Stimulated activated CD8-positive, alpha-beta memory T cell treated with anti-CD3 and anti-CD28 coated beads, Interleukin-4, amount 100 ng/mL, for 48 hours (primary cell): ENCODE data around the gene LCE1F.

ENCODE experiments used
- DNase-seq: peaks from one replicate; pipeline ENCODE4 v3.0.0-alpha.2; 2020

Gene LCE1F, protein sequence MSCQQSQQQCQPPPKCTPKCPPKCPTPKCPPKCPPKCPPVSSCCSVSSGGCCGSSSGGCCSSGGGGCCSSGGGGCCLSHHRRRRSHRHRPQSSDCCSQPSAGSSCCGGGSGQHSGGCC

DNA sequence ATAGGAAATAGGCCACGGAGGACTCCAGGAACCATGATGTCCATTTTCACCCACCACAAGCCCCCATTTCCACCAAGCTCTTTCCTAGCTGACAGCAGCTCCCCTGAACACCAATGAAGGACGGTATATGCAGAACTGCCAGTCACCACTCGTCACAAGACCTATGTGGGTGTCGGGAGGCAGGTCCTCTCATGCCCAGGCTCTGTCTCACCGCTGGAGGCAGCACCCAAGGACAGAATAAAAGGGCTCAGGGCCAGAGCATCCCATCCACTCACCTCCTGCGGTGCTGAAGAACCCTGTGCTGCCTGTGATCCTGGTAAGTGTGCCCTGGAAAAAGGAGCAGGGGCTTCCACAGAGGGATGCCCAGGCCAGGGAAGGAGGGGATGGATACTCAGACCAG lies at the start of gene LCE1F:
TSS of gene LCE1F (plus strand) at position 266 of the 400 bp plus-strand sequence. CDS start 1,232 bp downstream, outside the sequence.
- no peak for DNase-seq

DNA sequence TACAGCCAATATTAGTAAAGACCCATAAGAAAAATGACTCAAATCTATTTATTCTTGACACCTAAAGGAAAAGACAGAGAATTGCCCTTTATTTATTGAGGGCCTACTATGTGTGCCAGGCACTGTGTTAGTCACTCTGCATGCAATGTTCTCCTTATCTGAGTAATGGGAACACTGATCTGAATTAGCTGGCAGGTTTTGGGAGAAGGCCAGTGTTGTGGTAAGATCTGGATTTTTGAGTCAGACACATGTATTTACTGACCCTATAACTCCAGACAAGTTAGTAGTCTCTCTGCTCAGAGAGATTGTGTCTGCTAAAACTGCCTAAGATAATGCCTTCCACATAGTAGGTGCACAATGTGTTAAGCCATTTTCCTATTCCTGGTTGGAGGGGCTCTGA lies 49.7 kb upstream of the LCE1F start:
- DNase-seq = no peak

DNA sequence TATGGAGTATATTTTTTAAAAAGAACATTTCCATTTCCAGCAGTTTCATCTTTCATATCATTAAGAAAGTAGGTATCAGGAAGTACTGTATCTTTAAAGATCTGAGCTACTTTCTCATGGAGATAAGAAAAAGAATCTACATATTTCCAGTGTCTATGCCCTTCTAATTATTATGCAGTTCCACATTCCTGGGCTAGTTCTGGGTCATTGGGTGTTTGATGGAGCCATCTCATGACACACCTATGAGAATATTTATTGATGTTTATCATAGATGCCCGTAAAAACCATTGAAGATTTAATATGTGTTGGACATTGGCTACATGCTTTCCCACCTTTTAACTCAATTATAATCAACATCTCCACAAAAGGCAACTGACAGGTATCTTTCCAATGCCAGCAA lies 46.0 kb upstream of the LCE1F start:
- DNase-seq = no peak

DNA sequence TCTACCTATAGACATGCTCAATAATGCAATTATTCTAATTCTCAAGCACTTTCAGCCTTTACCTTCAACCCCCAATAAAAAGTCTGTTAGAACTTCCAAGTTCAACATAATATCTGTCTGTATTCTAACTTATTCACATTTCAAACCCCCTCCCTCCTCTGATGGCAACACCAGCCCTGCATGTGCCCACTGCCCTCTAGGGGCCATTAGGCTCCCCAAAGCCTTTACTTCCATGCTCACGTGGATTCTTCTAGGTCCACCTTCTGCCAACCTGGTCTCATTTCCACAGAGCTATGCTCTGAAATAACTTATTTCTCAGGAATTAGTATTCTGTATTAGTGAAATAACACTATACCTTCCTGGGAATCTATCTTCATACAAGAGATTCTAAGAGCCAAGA lies 39.3 kb upstream of the LCE1F start:
- DNase-seq = no peak

DNA sequence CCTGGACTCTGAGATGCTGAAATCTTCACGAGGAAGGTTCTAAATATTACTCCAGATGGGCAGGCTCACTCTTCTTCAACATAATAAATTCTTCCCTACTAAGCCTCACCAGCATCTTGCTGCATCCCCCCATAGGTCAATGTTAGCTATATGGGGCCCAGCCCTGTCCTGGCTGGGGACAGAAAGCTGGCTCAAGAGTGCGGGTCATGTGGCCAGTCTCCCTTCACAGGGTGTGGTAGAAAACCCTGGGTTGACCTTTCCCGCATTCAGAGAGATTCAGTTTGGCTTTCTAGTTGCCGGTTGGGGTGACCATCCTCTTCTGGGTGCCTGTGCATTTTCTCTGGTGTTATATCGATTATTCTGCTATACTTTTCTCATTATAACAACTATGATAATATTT lies 36.9 kb upstream of the LCE1F start:
- no peak for DNase-seq

DNA sequence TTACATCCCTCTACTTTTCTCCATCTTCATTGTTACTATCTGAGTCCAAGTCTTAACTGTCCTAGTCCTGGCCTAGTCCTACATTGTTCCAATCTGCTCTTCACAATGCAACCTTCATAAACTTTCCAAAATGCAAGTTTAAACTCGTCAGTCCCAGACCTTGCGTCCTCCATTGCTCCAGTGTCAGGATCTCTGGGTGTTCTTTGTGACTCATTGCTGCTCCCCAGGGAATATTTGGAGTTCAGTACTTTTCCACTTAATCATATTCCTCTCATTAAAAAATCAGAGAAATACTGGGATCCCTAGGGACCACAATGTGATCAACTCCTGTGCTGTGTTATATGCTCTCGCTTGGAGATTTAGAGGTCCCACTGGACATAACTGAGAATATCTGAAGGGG lies 35.1 kb upstream of the LCE1F start:
- no peak for DNase-seq

DNA sequence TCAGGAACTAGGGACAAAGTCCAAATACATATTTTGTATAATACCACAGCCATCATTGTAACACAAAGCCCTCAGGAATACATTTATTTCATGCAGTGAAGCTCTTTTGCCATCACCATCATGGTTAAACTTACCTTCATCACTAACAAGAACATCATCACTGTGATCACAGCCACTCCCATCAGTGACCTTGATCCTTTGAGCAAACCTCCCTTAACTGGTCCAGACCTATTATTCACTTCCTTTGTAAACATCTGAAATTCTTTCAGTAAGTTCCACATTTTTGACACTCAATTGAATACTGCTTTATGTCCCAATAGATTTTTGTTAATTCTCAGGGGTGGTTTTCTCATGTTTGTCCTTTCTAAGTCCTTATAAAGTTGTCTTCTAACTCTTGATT lies 33.3 kb upstream of the LCE1F start:
- DNase-seq = no peak

DNA sequence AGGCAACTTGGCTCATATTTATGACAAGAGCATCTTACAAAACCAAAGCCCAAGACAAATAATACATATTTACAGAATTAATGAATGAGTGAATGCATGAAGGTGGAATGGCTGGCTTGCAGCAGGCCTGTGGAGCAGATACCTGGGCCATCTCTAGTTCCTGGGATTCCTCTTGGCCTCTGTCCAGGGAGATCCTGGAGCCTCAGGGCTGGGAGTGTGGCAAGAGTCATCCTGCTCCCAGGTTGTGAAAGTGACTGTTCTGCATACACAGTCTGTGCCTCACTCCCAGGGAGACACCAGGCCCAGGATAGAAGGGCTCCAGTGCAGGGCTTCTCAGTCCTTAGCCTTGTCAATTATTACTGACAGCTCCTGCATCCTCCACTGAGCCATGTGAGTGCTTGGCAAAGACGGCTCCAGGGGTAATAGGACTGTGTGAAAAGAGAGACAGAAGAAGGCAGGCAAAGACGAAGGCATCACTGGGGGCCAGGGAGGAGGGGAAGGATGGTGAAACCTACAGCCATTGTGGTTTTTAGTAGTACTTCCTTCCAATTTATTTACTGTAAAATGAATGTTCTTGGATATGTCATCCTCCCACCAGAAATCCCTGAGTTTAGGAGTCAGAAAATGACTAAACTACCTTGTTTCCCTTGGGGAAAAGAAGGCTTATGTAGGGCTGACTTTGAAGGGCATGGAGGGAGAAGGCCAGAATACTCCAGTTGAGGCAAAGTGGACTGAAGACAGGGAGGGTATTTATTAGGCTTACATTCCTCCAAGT lies 31.4 kb upstream of the LCE1F start:
- DNase-seq = no peak

DNA sequence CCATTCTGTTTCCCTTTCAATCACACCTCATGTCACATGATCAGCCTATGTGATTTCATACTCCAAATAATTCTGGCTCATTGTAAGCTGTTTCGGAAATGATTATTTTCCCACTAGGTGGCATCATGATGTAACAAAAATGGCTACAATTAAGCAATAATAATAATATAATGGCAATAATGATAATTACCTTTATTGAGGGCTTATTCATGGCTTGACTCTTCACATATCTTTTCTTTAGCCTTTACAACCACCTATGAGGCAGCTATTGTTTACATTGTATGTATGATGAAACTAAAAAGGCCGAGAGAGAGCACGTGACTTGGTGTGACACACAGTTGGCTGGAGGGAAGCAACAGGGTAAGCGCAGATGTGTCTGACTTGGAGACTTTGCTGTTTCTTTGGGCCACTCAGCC lies 29.6 kb upstream of the LCE1F start:
- no peak for DNase-seq

DNA sequence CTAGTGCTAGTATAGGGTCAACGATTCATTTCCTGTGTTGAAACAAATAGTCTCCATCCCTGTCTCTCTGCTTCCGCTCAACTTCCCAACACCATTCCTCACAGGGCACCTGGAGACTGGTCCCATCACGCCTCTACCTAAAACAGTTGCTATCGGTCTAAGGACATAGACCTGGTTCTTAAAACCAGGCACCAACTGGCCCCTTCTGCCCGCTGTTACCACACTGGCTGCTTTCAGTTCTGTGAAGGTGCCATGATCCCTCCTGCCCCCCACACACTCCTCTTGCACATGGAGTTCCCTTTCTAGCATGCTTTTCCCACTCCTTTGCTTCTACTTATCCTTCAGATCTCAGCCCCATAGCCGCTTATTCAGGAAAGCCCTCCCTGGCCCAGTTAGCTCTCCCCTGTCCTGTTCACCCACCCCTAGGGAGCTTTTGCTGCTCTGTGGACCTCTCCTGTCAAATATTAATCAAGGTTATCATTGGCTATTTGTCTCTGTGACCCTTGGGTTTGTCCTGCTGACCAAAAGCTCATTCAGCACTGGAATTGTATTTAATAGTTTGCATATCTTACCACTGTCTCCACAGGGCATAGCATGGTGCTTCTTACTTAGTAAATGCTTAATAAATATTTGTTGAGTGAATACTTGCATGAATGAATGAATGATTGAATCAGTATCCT lies 29.0 kb upstream of the LCE1F start:
- DNase-seq = no peak

DNA sequence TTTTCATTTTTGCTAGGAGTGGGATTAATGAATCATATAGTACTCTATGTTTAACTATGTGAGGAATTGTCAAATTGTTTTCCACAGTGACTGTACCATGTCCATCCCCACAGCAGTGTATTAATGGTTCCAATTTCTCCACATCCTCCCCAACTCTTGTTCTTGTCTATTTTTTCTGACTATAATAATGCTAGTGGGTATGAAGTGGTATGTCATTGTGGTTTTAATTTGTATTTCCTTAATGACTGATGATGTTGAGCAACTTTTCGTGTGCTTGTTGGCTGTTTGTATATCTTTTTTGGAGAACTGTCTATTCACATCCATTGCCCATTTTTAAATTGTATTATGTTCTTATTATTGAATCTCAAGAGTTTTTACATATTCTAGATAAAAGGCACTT lies 27.1 kb upstream of the LCE1F start:
- DNase-seq = no peak

DNA sequence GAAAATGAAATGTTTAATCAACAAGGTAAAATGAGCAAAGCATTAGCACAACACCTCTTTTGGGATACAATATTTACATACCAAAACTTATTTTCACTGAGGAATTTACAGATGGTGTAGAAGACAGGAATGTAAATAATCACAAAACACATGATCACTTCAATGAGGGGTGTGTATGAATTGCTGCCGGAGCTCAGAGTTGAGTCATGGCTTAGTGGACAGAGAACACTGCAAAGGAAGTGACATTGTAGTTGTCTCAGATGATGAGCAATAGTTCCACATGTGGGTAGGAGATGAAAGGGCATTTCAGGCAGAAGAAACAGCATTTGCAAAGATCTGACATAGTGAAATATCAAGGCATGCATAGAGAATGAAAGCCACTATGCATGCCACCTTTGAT lies 22.7 kb upstream of the LCE1F start:
- no peak for DNase-seq

DNA sequence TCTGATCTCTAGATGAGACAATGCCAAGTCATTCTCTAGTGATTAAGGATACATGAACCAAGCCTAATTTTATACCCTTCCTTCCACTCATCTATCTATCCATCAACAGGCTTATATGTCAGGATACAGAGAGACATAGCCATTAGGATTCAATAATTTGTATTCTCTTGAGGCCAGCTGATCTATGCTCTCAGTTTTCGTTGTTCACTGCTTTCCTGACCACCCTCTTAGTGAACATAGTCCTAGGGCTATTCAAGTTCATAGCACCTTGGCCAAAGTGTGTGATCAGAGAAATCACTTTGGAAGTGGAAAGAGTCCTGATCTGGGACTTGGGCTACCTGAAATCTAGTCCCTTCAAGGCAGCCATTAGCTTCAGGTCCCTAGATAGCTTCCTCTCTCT lies 21.4 kb upstream of the LCE1F start:
- DNase-seq = no peak

DNA sequence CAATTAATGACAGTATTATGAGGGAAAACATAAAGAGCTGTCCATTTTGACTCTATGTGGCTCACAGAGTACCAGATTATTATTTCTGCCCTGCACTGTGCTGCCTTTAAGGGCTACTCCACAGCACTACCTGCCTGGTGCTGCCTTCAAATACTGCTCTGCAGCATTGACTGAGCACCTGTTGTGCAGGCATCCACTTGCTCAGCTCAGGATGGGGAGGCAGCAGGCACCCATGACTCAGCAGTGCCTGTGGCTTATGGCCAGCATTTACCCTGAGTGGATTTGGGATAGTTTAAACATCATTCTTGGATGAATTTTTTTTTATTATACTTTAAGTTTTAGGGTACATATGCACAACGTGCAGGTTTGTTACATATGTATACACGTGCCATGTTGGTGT lies 18.1 kb upstream of the LCE1F start:
- no peak for DNase-seq

DNA sequence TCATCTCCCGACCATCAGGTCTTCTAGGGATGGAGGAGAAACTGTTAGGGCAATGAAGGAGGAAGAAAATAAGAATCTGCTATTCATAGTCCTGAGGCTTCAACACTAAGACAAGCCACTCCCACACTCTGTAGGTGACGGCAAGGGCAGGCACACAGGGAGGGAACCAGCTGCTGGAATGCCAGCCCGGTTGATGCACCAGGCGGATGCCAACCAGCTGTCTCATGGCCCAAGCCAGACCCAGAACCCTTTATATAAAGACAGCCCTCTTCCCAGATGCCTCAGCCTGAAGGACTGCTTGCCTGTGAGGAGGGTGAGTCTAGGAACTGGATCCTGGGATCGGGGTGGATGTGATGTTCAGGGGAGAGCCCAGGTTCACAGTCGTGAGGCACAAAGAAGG lies 17.2 kb upstream of the LCE1F start, which contains the start of gene KPRP:
TSS of gene KPRP (plus strand) at position 279 of the 400 bp plus-strand sequence. CDS start 1,564 bp downstream, outside the sequence.
- no peak for DNase-seq

DNA sequence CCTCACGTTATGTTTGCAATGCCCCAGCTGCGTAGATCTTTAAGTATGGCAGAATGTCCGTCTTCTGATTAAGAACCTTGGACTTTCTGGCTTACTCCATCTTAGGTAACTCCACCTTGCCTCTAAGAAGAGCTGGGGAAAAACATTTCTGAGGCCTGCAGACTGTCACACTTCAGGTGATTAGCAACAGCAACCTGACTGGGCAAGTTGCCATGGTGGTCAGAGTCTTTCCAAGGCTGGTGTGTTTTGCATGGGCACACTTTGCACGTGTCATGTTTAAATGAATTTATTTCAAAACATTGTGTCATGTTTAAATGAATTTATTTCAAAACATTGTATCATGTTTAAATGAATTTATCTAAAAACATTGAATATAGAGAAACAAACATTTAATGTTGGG lies 16.3 kb upstream of the LCE1F start:
- DNase-seq = no peak

DNA sequence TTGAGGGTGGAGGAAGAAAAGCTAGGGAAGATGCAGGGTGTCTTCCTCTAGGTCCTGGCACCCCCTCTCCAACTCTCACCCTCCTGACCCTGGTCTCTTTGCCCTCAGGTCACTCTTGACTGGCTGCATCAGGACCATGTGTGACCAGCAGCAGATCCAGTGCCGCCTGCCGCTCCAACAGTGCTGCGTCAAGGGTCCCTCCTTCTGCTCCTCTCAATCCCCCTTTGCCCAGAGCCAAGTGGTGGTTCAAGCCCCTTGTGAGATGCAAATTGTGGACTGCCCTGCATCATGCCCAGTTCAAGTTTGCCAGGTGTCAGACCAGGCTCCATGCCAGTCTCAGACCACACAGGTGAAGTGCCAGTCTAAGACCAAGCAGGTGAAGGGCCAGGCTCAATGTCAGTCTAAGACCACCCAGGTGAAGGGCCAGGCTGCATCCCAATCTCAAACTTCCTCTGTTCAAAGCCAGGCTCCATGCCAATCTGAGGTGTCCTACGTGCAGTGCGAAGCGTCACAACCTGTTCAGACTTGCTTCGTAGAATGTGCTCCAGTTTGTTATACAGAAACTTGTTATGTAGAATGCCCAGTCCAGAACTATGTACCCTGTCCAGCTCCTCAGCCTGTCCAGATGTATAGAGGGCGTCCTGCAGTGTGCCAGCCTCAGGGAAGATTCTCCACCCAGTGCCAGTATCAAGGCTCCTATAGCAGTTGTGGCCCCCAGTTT lies 15.3 kb upstream of the LCE1F start:
- DNase-seq = no peak

DNA sequence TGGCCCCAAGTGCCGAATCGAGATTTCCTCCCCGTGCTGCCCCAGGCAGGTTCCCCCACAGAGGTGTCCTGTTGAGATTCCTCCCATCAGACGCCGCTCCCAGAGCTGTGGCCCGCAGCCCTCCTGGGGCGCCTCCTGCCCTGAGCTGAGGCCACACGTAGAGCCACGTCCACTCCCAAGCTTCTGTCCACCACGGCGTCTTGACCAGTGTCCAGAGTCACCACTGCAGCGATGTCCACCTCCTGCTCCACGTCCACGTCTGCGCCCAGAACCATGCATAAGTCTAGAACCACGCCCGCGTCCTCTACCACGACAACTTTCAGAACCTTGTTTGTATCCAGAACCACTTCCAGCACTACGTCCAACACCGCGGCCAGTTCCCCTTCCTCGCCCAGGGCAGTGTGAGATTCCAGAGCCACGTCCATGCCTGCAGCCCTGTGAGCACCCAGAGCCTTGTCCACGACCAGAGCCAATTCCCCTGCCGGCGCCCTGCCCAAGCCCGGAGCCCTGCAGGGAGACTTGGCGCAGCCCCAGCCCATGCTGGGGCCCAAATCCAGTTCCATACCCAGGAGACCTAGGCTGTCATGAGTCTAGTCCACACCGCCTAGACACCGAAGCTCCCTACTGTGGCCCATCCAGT lies 14.3 kb upstream of the LCE1F start:
- no peak for DNase-seq

DNA sequence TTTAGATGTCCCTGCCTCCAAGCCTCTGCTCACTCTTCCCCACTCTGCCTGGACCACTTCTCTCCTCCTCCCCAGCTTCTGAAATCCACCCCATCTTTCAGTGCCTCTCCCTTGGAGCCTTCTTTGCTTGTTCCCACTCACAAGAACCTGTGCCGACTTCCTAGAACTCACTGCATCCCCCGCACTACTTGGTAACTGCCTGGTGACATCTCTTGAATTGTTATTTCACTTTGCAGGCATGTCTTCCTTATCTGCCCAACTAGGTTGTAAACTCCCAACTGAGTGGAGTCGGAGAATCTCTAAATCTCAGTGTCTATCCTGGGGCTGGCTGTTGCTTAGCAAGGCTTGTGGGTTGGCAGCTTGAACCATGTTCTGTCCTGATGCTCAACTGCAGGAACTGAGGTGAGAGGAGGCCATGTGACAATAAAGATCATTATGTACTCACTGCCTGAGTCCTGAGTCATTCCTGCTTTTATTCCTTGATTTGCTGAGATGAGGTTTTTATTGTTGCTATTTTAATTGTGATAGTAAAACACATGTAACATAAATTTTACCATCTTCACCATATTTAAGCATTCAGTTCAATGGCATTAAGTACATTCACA lies 13.2 kb upstream of the LCE1F start:
- no peak for DNase-seq

DNA sequence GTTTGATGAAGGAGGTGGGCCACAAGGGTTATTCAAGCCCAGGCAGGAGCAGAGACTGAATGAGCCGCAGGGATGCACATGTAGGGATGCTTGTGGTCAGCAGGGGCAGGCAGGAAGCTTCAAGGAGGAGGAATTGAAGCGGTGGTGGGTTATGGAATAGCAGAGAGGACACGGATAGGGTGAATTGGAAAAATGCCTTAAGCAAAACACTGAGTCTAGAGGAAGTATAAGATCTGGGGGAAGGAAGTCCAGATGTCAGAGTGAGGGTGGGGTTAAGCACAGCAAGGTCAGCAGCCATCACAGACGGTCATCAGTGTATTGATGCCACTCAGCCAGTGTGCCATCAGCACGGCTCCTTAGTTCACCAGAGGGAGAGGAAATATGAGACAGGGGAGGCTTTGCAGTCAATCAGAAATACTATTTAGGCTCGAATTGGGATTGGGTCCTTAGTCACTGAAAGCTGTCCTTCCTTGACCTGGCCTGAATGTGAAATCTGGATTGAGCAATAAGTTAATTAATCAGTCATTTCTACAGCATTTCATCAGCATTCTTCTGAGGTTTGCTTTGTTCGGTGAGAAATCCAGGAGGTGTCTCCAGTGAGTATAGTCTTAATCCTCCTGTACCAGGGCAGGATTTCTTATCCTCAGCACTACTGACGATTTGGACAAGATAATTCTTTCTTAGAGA lies 6.0 kb upstream of the LCE1F start:
- DNase-seq = no peak

DNA sequence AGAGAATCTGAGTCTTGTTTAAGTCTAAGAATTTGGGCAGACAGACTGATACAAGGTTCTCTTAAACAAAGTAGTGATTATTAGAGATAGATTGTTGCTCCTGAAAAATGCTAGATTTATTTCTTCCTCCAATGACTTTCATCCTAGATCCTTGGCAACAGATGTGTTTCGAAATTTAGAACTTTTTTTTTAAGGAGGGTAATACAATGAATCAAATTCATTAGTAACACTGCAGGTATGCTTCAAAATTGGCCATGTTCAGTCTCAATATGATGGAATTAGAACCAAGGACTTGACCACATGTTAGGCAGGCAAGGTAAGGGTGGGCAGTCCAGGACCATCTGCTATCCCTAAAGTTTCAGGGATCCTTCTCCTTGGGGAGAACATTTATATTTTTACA lies 4.5 kb upstream of the LCE1F start:
- DNase-seq = no peak

DNA sequence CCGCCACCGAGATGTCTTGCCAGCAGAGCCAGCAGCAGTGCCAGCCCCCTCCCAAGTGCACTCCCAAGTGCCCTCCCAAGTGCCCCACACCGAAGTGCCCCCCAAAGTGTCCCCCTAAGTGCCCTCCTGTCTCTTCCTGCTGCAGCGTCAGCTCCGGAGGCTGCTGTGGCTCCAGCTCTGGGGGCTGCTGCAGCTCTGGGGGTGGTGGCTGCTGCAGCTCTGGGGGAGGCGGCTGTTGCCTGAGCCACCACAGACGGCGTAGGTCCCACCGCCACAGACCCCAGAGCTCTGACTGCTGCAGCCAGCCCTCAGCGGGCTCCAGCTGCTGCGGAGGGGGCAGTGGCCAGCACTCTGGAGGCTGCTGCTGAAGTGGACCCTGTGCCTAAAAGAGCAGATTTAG lies 1.4 kb downstream of the LCE1F start:
- no peak for DNase-seq
